ENCODE data around the gene MGP.
A peak's percentile ranks its signal among the peaks of the same experiment; 100 is the strongest.

Gene MGP

DNA sequence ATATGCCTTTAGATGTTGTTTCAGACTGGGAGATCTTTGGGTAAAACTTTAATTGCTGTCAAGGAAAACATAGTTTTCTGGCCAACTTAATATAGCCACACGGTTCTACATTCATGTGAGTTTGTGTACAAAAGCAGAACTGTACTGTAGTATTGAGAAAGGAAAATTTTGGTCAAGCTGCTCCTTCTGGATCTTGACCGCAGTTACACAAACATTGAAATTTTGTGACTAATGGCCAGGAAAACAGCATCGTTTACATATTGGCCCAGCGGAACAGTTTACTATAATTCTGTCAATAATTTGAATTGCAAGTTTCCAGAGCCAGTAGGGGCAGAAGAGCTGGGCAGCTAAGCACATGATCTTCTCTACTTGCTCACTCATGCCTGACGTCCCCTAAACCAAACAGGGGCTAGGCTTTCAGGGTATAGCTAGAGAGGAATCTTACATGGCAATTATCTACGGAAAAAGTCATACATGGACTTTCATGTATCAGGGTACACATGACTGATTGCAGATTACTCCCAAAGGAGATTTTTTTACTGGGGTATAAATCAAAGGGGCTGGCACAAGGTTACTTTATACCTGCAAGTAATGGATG is 31.0 kb downstream of the MGP start:
- DNase-seq, result no peak

- DNase-seq, result no peak
These were observed 31.7 kb downstream of the MGP start for GRCh38 chr12:14853961-14854360.

GRCh38 chr12:14852880-14853279 is 32.8 kb downstream of the MGP start:
- no peak for DNase-seq

GRCh38 chr12:14850929-14851663 is 34.6 kb downstream of the MGP start:
- no peak for DNase-seq

GRCh38 chr12:14849661-14850060 is 36.0 kb downstream of the MGP start:
- no peak for DNase-seq

DNA sequence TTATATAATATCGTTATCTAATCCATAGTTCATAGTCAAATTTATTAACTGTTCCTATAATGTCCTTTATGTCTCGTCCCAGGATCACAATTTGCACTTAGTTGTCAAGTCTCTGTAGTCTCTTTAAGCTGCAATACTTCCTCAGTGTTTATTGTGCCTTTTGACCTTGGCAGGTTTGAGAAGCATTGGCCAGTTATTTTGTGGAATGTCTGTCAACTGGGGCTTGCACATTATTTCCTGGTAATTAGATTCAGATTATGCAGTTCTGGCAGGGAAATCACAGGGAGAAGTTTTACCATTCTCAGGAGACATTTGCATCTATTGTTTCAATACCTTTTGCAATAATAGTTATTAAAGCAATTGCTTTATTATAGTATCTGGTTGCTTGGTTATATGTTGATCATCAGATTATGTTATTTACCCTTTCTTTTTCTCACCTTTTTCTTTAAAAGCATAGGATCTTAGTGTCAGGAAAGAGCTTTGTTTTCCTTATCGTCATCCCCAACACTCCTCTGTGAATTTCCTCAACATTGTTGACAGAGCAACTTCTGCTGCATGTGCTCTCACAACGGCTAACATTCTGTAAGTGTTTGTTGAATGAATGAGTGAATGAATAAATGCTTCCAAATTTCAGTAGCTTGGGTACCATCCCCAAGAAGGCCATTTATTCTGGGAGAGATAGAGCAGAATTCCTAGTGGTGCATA is 38.6 kb downstream of the MGP start:
- DNase-seq, result no peak

DNA sequence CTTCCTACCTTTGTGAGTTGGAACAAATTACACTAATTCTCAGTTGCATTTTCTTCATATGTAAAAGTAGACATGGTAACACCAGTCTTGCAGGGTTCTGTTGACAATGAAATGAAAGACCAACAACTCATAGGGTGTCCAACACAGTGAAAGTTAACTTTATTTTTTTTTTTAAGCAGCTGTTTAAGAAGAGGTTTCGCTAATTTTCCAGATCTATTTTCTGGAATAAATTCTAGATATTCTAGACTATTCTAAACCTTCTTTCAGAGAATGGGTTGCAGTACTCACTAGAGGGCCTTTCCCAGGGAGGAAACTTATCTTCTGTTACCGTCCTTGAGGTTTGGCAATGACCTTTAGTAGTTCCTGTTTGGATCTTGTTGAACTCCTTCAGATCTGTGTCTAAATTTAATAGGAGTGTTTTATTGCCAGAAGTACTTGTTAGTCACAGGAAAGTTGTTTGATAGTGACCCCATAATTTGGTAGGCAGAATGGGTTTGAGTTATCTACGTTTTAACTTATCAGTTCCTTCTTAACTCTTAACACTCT is 39.5 kb downstream of the MGP start:
- no peak for DNase-seq

DNA sequence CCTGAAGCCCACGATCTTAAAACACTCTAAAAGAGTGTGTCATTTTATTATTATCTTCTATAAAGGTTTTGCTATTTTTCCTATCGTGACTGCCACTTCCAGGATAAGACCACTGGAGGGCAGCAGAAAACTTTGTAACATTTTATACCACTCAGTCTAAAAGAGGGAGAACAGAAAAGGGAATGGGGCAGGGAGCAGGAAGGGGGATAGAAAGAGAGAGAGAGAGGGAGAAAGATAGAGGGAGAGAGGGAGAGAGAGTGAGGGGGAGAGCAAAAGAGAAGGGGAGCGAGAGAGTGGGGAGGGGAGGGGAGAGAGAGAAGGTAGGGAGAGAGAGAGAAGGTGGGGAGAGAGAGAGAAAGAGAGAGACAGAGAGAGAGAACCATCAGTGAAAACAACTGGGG is 40.3 kb downstream of the MGP start:
- DNase-seq, result peak; percentile 60

DNA sequence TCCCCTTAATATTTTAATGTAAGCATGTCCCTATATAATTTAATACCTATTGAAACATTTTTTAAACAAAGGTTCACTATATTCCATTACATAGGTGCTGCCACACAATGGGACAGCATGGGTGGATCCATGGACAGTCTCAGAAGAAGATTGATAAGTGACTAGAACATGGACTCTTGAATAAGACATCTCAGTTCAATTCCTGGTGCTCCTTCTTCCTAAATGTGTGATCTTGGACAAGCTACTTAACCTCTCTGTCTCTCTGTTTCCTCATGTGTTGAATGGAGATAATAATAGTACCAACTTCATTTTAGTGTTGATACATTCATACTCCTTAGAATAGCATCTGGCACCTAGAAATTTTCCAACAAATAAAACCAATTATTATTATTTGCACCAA is 41.3 kb downstream of the MGP start:
- no peak for DNase-seq

DNA sequence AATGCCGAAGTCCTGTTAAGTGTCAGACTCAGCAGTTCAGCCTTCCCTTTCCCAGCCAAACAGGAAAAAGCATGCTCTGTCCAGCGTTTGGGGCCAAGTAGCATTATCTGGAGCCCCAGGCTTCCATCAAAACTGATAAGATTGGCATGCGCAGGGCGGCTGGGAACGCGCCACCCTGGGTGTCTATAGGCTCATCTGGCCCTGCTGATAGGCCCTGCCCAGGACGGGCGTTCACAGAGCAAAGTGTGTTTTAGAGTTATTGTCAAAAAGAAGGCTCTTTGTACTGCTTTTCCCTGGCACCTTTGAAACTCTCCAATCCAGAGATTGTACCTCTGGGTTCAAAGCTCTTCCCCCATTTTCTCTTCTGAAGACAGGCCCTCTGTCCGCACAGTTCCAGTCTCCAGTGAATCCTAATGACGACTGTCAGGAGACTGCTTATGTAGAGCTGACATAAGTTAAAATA is 42.2 kb downstream of the MGP start, which contains the start of gene ART4:
Gene ART4 (minus strand): TSS at position 102 of the 463 bp plus-strand sequence. CDS start 413 bp downstream, outside the sequence.
- no peak for DNase-seq

- DNase-seq, result no peak
These were observed 43.3 kb downstream of the MGP start for GRCh38 chr12:14842315-14842714.

DNA sequence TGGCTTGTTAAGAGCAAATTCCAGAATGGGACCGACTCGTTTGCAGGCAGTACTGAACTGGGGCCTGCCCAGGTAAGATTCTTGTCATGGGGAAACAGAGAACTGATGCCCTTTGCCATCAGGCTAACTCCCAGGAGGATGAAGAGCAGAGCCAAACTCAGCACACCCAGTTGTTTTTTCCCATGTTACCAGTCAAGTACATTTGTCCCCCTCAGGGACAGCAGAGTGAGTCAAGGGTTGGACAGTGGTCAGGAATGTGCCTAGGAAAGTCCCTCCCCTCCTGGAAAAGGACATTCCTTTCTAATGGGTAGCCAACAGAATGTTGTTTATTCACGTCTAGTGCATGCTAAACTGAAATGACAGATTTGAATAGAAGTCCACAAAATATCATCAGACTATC is 43.9 kb downstream of the MGP start:
- DNase-seq, result no peak

- DNase-seq, result no peak
These were observed 45.0 kb downstream of the MGP start for GRCh38 chr12:14840616-14841015.

DNA sequence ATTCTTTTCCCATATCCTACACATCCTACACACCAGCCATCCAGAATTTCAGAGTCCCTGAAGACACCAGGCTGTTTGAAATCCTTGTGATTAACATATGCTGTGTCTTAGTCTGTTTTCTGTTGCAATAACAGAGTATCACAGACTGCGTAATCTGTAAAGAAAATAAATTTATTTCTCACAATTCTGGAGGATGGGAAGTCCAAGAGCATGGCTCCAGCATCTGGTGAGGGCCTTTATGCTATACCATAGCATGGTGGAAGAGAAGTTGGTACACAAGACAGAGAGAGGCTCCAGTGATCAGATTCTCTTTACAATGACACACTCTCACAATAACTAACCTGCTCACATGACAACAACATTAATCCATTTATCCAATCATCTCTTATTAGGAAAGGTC is 46.4 kb downstream of the MGP start:
- DNase-seq, result no peak

DNA sequence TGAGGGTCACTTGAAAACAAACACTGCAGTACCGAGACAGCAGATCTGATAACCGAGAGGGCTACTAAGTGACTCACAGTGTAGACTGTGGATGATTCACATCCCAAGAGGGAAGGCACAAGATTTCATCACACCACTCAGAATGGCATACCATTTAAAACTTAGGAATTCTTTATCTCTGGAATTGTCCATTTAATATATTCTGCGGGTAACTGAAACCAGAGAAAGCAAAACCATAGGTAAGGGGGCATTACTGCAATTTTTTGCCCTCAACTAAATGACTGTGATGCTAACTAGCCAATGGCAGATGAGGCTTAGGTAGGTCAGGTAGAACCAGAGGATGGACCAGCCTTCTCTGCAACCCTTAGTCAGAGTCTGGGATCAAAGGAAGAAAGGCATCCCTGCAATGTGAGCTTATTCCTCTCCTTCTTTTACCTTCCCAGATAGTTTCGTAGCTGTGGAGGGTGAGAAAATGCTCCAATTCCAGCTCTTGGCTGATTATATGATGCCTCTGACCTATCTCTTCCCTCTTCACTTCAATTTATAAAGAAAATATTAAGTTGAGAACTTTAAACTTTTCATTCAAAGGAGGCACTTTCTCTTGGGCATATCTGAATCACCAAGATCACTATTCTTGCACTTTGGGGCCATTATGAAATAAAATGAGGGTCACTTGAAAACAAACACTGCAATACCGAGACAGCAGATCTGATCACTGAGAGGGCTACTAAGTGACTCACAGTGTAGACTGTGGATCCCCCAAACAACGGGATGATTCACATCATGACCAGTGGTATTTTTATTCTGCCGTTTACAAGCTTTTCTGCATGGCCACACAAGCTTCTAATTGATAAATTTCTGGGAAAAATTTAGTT is 49.1 kb downstream of the MGP start:
- no peak for DNase-seq

DNA sequence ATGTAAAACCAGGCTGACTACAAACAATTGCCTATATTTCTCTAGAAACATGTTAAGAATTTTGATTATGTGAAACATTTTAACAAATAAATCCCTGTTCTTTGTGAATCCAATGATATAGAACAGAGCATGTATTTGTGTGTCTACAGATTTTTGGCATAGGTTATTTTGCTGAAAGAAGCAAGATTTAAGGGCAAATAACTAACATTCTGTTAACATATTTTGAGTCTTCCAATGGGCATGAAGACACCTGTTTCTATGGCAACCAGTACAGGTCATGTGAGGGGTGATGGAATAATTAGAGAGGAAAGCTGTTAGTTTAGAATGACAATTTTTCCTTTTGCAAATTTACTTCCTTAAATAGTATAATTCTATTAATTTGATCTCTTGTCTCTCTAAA is 51.1 kb downstream of the MGP start:
- no peak for DNase-seq

GRCh38 chr12:14833952-14834351 is 51.7 kb downstream of the MGP start:
- DNase-seq, result no peak

DNA sequence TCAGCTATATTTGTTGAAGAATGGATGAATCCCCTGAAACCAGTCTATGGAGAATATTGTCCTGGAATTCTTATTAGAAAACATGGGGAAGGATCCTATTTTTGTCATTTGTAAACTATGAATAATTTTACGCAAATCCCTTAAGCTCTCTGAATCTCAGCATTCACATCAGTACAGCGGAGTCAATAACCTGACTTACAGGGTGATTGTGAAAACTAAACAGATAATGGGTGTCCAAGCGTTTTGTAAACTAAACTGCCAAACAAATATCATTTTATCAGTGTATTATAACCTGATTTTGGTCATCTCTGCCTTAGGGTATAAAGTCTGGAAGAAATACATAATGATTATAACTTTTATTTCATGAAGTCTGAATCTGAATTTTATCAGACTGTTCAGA is 52.3 kb downstream of the MGP start:
- DNase-seq, result no peak

Data from CD4-positive, alpha-beta T cell treated with Interleukin-6 for 4 hours (primary cell).